ENCODE results near the gene PRMT7.

PRMT7 gene

GRCh38 chr16:68313116-68313515 is 2.3 kb downstream of the PRMT7 start:
- no peak for DNase-seq

GRCh38 chr16:68319185-68319908 is 8.5 kb downstream of the PRMT7 start:
- DNase-seq: no peak

GRCh38 chr16:68324336-68324735 is 13.5 kb downstream of the PRMT7 start:
- no peak for DNase-seq

DNA sequence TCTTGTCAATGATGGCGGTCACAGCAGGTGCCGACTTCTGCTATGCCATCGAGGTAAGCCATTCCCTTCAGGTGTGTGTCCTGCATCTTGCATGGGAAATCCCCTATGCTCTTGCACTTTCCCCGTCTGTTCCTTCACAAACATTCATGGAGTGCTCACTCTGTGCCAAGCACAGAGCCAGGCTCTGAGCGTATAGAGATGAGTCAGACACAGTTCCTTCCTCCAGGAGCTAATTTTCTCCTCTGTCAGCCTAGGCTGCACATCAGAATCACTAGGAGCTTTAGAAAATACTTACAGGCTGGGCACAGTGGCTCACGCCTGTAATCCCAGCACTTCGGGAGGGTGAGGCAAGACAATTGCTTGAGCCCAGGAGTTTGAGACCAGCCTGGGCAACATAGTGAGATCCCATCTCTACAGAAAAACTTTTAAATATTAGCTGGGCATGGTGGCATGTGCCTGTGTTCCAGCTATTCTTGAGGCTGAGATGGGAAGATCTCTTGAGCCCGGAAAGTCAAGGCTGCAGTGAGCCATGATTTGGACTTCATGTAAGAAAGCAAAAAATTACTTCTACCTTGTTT is 14.1 kb downstream of the PRMT7 start:
- DNase-seq: no peak

DNA sequence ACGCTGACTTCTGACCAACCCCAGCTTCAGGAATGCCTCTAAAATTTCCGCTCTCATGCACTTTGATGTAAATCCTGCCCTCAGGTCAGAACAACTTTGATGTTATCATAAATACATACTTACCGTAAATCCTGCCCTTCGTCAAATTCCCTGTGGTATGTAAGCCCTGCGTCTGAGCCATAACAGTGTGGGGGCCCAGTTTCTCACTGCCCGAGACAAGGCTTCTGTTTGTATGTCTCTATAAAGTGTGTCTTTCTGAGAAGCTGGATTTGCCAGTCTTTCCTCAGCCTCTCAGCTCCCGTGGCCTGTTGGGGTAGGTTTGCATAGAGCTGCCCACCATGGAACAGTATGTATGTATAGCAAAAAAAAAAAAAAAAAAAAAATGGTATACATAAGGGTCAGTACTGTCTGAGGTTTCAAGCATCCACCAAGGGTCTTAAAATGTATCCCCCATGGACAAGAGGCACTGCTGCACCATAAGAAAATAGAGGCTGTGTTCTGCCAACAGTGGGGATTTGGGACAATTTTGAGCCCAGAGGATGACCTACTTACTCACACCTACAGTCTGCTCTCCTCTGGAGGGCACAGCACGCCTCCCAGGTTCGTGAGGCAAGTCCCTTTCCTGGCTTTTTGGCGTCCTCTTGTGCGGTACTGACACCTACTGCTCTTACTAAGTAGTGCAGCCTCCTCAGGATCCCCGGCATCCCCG is 17.5 kb downstream of the PRMT7 start:
- peak; percentile 77 to 78 for DNase-seq

DNA sequence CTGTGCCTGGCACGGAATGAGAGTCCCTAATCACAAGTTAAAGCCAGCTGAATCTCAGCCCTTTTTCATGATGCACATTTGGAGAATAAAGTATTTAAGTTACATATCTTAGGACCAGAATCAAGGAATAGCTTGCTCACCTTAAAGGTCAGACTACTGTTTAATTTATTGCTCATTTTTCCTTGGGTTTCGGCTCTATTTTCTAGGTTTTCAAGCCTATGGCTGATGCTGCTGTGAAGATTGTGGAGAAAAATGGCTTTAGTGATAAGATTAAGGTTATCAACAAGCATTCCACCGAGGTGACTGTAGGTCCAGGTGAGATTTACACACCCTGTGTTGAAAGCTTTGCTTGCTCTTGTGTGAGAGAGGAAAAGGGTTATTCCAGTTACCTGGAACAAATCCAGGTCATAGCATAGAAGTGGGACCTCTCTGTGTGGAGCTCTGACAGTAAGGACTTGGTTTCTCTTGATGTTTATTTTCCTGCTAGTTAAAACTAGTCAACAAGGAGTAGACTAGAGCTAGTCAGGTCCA is 18.1 kb downstream of the PRMT7 start:
- no peak for DNase-seq

DNA sequence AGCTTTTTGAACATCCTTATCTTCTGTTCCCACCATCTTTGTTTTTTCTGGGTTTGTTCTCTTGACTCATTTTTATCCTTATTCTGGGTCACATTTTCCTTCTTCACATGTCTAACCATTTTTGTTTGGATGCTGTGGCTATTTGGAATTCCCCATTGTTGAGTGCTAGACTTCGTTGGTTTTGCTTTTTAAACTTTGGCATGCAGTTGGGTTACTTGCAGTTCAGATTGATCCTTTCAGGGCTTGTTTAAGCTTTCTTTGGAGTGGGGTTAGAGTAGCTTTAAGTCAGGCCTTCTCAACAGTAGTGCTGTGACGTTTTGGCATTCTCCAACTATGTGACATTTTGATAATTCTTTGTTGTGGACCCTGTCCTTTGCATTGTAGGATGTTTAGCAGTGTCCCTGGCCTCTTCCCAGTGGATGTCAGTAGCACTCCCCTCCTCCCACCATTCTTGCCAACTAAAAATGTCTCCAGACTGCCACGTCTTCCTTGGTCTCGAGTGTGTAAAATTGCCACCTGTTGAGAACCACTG is 21.1 kb downstream of the PRMT7 start:
- no peak for DNase-seq

GRCh38 chr16:68332411-68333121 is 21.7 kb downstream of the PRMT7 start:
- peak in 1 of 2 experiments; percentile 1 for DNase-seq

GRCh38 chr16:68335175-68335574 is 24.4 kb downstream of the PRMT7 start:
- no peak for DNase-seq

DNA sequence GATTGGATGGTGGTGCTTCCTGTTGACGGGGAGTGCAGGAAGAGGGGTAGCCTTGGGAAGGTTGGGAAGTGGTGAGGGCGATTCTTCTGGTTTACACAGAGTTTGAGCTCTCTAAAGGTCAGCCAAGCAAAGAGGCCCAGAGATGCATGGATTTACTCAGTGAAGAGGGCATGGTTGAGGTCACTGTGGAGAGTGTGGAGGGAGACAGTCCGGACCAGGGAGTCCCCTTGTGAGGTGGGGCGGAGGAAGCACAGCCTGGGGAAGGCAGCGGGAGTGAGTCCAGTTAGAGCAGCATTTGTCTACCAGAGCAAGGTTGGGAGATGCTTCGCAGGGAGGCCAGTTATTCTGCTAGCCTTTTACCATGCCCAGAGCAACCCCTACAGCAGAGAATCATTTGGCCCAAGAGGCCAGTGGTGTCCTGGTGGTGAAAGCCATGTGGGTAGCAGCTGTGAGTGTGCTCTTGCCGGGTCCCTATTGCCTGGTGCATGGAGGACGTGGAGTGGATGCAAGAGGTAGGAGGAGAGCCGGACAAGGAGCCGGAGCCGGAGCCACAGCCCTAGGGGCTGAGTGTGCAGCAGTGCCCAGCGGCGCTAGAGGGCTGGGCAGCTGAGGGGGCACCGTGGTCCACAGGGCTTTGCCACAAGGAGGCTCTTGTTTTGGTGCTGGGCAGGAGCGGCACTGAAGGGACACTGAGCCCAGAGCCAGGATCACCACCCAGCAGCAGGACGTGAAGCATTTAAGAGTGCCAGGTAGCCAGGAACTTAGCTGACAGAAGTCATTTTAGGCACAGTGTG is 27.7 kb downstream of the PRMT7 start:
- DNase-seq: no peak

GRCh38 chr16:68339214-68339613 is 28.4 kb downstream of the PRMT7 start:
- DNase-seq: no peak

DNA sequence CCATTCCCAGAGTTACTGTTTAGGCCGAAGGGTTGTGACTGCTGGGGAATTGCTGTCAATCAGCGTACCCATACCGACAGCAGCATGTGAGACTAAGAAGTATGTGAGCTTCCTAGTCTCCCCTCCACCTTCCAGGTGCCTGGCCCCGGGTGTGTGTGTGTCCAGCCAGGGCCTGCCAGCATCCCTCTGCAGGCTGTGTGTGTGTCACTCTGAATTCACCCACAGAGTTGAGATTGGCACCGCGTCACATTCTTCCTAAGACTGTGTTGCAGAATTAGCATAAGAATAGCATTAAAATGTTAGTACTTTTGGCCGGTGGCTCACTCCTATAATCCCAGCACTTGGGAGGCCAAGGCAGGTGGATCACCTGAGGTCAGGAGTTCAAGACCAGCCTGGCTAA is 31.8 kb downstream of the PRMT7 start:
- no peak for DNase-seq

- DNase-seq: no peak
Observed at GRCh38 chr16:68343137-68343536, 32.3 kb downstream of the PRMT7 start.

DNA sequence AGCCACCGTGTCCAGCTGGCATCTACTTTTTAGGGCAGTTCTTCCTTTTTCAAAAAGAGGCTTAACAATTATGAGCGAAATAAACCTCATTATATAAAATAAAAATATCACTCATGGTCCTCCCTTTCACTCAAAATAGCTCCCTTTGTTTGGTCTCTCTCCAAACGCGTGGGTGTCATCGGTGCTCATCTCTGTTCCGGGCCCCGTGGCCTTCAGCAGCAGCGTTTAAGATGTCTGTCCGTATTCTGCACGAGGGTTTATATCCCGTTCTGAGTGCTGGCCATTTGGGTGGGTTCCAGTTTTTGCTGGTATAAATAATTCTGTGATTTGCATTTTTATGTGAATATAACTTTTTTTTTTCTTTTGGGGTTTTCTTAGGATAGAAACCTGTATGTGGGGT is 33.4 kb downstream of the PRMT7 start:
- DNase-seq: no peak

GRCh38 chr16:68345351-68345810 is 34.6 kb downstream of the PRMT7 start:
- DNase-seq: no peak

- no peak for DNase-seq
Observed at GRCh38 chr16:68345958-68346635, 35.3 kb downstream of the PRMT7 start.

DNA sequence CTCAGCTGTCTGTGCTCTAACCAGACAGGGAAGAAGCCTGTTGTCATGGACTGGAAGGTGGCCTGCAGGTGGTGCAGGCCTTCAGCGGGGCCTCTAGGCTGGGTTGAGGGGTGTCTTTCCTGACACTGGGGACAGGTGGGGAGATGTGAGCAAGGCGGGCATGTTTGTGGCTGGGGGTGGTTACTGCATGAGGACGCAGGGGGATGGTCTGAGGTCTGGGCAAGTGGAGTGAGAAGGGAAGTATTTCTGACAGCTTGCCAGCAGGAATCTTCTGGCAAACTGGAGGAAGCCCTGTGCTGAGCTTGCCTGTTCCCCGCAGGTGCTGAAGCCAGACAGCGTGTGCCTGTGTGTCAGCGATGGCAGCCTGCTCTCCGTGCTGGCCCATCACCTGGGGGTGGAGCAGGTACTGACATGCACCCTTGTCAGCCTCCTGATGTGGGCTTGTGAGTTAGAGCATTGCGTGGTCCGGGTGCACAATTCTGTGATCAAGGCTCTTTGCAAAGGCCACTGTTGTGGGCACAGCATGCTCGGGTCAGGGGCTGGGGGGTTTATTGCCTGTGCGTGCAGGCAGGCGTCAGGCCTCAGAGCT is 36.2 kb downstream of the PRMT7 start:
- no peak for DNase-seq

GRCh38 chr16:68347605-68348004 is 36.8 kb downstream of the PRMT7 start:
- DNase-seq: no peak

DNA sequence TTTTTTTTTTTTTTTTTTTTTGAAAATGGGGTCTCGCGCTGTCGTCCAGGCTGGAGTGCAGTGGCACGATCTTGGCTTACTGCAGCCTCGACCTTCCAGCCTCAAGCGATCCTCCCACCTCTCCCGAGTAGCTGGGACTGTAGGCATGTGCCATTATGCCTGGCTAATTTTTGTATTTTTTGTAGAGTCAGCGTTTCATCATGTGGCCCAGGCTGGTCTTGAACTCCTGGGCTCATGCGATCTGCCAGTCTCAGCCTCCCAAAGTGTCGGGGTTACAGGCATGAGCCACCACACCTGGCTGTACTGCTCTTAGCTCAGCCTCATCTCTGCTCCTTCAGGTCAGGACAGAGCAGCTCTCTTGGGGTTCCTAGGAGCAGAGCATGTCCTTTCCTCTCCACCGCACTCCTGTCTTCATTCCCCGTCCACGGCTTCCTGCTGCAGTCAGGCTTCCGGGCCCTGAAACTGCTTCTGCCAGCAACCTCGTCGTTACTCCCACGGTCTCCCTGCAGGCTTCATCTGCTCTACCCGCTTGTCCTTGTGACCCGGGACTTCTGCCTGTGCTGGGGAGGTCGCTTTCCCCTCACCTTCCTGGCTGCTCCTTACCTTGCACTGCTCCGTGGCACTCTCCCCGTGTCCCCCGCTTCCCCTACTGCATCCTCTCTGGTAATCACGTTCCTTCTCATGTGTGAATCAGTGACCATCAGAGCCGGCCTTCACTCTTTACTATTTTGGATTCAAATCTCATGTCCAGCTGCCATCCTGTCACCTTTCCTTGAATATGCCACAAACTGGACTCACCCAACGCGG is 38.0 kb downstream of the PRMT7 start:
- DNase-seq: no peak

GRCh38 chr16:68349838-68350410 is 39.1 kb downstream of the PRMT7 start:
- no peak for DNase-seq
